Immature natural killer cell (primary cell): ENCODE measurements around the gene RBFOX2. TPM values are rescaled to one million over a fixed set of nuclear protein-coding genes. Genes with fewer than 3 reads are reported as not detected.
"Not testable (repeated sequence)": the region's sequence is repeated elsewhere in the genome, so short reads cannot be mapped to it uniquely, and the experiment has no call there.

Experiments used
- DNase-seq, 3 donors: peaks; one replicate each; pipeline ENCODE4 v3.0.0; 2022; ENCODE audit warnings: mixed read lengths in 1 of 3
- H3K27ac Mint-ChIP-seq, 6 donors: one replicate each; pipeline ENCODE4 v1.8.0; 2020; ENCODE audit warnings: mixed read lengths in 6 of 6, mild to moderate bottlenecking in 5 of 6, inconsistent platforms in 4 of 6, moderate library complexity in 3 of 6
- H3K27me3 Mint-ChIP-seq, 3 donors: one replicate each; pipeline ENCODE4 v1.8.0; 2020 to 2021; ENCODE audit warnings: low read depth in 3 of 3, mild to moderate bottlenecking in 3 of 3, mixed read lengths in 3 of 3, moderate library complexity in 3 of 3, inconsistent platforms in 1 of 3
- H3K36me3 Mint-ChIP-seq, 3 donors: one replicate each; pipeline ENCODE4 v1.8.0; 2020; ENCODE audit warnings: mixed read lengths in 3 of 3, inconsistent platforms in 2 of 3, mild to moderate bottlenecking in 2 of 3
- H3K4me1 Mint-ChIP-seq, 2 donors: one replicate each; pipeline ENCODE4 v1.8.0; 2020; ENCODE audit warnings: inconsistent platforms in 2 of 2, mild to moderate bottlenecking in 2 of 2, mixed read lengths in 2 of 2, moderate library complexity in 1 of 2
- H3K4me3 Mint-ChIP-seq, 5 donors: one replicate each; pipeline ENCODE4 v1.8.0; 2020; ENCODE audit warnings: mild to moderate bottlenecking in 5 of 5, mixed read lengths in 5 of 5, inconsistent platforms in 3 of 5, moderate library complexity in 3 of 5
- H3K9me3 Mint-ChIP-seq, 6 donors: one replicate each; pipeline ENCODE4 v1.8.0; 2020; ENCODE audit warnings: mild to moderate bottlenecking in 6 of 6, mixed read lengths in 6 of 6, inconsistent platforms in 4 of 6, moderate library complexity in 3 of 6
- polyA plus RNA-seq, 3 donors: library from polyadenylated mRNA; unstranded; fragments of 300-500 nt; fragmentation: Illumina TruSeq; gene quantifications; one replicate each; pipeline ENCODE4 v1.2.3, GENCODE V29; 2021

RBFOX2 gene
- polyA plus RNA-seq, 3 donors from 2014 or later, result 1.2 to 1.9 TPM; not detected in 1

DNA sequence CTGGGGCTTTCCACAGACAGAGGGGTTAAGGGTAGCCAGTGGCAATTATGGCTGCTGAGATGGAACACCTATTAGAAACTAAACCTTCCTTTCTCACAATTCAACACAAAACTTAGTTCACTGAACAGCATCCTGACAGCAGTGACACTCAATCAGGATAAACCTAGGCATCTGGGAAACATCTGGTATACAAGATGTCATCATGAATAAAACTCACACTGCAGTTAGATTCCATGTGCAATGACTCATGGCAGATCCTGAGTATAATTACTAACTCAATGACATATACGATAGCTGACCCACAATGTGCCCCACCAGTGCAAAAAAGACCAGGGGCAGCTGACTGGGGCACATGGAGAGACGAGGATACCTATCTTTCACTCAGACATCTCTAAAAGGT is 17.7 kb downstream of the RBFOX2 start:
- Mint-ChIP-seq H3K4me3 (no peak overlapping the region), H3K9me3 (no peaks in the 10 kb centered on the region), H3K27me3 (peaks cover 2 to 17% (median 2%) of the 10 kb centered on the region in 3 donors), H3K4me1 (no peaks in the 10 kb centered on the region), H3K36me3 (no peaks in the 10 kb centered on the region), H3K27ac (no peak overlapping the region)
- no peak for DNase-seq

DNA sequence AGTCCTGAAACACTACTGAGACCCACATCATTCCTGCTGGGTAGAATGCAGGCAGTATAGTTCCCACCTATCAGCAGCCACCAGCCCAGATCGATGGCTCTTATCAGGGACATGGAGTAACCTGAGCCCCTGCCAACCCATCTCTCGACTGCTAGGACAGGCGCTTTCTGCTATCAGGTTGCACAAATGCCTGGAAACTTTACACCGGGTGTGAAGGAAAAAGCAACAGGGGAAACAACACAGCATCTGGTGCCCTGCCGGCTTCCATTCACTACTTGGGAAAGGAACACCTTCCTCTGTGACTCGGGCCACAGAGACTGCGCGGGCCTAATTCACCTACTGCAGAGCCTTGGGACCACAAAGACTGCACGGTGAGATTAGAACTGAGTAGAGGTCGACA is 18.5 kb downstream of the RBFOX2 start:
- no peak overlapping the region for H3K4me3 Mint-ChIP-seq
- no peak for DNase-seq
- no peaks in the 10 kb centered on the region for H3K36me3 Mint-ChIP-seq
- peaks cover 2 to 13% (median 2%) of the 10 kb centered on the region in 3 donors for H3K27me3 Mint-ChIP-seq
- no peaks in the 10 kb centered on the region for H3K9me3 Mint-ChIP-seq
- no peaks in the 10 kb centered on the region for H3K4me1 Mint-ChIP-seq
- no peak overlapping the region for H3K27ac Mint-ChIP-seq

DNA sequence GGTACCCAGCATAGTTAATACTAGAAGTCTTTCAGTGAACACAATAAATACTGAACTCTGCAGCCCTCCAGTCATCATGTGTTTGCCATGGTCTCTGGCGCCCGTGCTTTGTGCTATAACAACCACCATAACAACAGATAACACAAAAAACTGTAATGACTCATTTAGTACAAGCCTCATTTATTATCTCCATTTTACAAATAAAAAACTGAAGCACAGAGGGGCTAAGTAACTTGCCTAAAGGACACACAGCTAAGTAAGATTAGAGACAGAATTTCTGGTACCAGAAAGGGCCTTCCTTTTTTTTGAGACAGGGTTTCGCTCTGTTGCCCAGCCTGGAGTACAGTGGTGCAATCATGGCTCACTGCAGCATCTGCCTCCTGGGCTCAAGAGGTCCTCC is 19.5 kb downstream of the RBFOX2 start:
- H3K27me3 Mint-ChIP-seq, result peaks cover 0 to 13% (median 2%) of the 10 kb centered on the region in 3 donors
- H3K4me1 Mint-ChIP-seq, result no peaks in the 10 kb centered on the region
- H3K36me3 Mint-ChIP-seq, result peaks cover 0 to 3% (median 0%) of the 10 kb centered on the region in 3 donors
- no peak overlapping the region for H3K27ac Mint-ChIP-seq
- DNase-seq, result no peak
- H3K4me3 Mint-ChIP-seq, result no peak overlapping the region
- H3K9me3 Mint-ChIP-seq, result no peaks in the 10 kb centered on the region

DNA sequence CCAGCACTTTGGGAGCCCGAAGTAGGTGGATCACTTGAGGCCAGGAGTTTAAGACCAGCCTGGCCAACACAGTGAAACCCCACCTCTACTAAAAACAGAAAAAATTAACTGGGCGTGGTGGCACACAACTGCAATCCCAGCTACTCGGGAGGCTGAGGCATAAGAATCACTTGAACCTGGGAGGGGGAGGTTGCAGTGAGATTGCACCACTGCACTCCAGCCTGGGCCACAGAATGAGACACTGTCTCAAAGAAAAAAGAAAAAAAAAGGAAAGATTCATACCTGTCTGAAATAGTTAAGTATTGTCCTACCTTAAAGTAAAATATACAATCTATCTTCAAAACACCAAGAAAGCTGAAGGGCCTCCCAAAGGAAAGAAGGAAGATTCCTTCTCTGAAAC is 20.1 kb downstream of the RBFOX2 start:
- no peak for DNase-seq
- no peaks in the 10 kb centered on the region for H3K9me3 Mint-ChIP-seq
- no peak overlapping the region for H3K27ac Mint-ChIP-seq
- no peaks in the 10 kb centered on the region for H3K4me1 Mint-ChIP-seq
- H3K27me3 Mint-ChIP-seq, result peaks cover 0 to 12% (median 2%) of the 10 kb centered on the region in 3 donors
- peaks cover 0 to 3% (median 0%) of the 10 kb centered on the region in 3 donors for H3K36me3 Mint-ChIP-seq
- no peak overlapping the region for H3K4me3 Mint-ChIP-seq

DNA sequence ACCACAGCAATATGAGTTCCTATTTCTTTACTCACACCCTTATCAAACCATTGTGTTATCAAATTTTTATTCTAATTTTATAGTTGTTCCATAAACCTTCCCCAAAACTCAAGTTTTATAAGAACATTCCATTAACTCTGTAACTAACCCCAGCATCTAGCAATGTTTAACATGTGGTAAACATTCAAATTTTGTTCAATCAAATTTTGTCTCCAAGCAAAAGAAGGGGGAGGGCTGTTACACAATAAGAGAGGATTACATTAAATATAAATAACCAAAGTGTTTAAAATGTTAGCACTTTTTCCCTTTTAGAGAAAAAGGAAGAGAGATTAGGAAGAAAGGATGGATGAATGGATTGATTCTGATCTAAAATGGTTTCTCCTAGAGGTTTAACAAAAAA is 20.5 kb downstream of the RBFOX2 start:
- peaks cover 0 to 10% (median 2%) of the 10 kb centered on the region in 3 donors for H3K27me3 Mint-ChIP-seq
- H3K36me3 Mint-ChIP-seq, result peaks cover 0 to 3% (median 0%) of the 10 kb centered on the region in 3 donors
- H3K27ac Mint-ChIP-seq, result no peak overlapping the region
- H3K9me3 Mint-ChIP-seq, result no peaks in the 10 kb centered on the region
- no peak overlapping the region for H3K4me3 Mint-ChIP-seq
- DNase-seq, result no peak
- H3K4me1 Mint-ChIP-seq, result no peaks in the 10 kb centered on the region

DNA sequence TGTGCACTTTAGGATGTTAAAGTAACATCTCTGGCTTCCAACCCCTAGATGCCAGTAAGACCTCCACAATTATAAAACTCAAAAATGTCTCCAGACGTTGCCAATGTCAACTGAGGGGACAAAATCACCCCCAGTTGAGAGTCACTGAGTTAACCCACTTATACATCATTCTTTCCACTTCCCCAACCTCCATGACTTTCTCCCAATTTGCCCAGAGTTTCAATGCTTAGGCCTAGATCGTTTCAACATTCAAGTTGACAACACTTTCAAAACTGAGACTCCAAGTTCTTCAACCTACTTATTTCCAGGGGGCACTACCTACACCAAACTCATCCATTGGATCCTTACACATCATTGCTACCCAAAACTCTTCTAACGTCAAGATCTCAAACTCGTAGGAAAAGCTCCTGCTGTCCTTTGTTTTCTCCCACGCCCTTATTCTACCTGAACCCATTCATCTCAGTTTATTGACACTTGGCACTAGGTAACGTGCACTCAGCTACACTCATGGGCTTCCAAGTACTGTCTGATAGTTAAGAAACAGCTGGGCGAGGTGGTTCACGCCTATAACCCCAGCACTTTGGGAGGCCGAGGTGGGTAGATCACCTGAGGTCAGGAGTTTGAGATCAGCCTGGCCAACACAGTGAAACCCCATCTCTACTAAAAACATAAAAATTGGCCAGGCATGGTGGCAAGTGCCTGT is 24.5 kb downstream of the RBFOX2 start:
- Mint-ChIP-seq H3K36me3 (peaks cover 0 to 3% (median 0%) of the 10 kb centered on the region in 3 donors), H3K4me1 (no peaks in the 10 kb centered on the region), H3K27ac (no peak overlapping the region), H3K9me3 (no peaks in the 10 kb centered on the region), H3K4me3 (no peak overlapping the region), H3K27me3 (peaks cover 0 to 6% (median 0%) of the 10 kb centered on the region in 3 donors)
- no peak for DNase-seq

DNA sequence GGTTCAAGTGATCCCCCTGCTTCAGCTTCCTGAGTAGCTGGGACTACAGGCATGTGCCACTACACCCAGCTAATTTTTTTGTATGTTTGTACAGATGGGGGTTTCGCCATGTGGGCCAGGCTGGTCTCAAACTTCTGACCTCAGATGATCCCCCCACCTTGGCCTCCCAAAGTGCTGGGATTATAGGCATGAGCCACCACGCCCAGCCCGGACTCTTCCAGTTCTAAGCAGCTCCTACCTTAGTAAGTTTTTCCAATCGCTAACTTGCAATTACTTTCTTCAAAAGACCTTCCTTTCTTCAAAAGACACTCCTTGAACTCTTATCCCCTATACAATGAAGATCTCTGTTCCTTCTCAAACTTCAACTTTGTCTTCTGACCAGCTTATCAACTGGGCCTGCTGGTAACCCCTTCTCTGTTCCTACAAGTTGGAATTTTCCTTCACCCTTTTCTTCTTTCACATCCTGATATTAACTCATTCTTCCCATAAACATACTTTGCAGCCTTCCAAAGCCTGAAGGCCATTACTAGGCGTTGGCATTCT is 25.8 kb downstream of the RBFOX2 start:
- H3K4me1 Mint-ChIP-seq, result no peaks in the 10 kb centered on the region
- peaks cover 0 to 8% (median 2%) of the 10 kb centered on the region in 3 donors for H3K27me3 Mint-ChIP-seq
- H3K9me3 Mint-ChIP-seq, result no peaks in the 10 kb centered on the region
- no peak overlapping the region for H3K4me3 Mint-ChIP-seq
- no peak overlapping the region for H3K27ac Mint-ChIP-seq
- DNase-seq, result no peak
- H3K36me3 Mint-ChIP-seq, result peaks cover 0 to 3% (median 0%) of the 10 kb centered on the region in 3 donors

DNA sequence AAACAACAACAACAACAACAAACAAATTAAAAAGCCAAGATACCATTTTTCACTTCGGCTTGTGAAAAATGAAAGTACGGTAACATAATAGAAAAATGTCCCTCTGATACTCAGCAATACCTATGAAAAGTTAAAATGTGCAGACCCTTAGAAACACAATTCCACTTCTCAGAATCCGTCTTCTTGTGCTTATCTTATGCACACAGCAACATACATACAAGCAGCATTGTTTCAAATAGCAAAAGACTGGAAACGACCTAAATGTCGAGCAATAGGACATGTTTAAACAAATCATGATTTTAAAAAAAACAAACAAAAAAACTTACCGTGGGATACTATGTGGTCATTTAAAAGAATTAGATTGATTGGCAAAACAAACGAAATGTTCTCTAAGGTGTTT is 26.5 kb downstream of the RBFOX2 start:
- Mint-ChIP-seq H3K36me3 (peaks cover 0 to 3% (median 0%) of the 10 kb centered on the region in 3 donors), H3K27me3 (peaks cover 0 to 8% (median 2%) of the 10 kb centered on the region in 3 donors), H3K4me3 (no peak overlapping the region), H3K4me1 (no peaks in the 10 kb centered on the region), H3K27ac (no peak overlapping the region), H3K9me3 (no peaks in the 10 kb centered on the region)
- DNase-seq, result no peak

DNA sequence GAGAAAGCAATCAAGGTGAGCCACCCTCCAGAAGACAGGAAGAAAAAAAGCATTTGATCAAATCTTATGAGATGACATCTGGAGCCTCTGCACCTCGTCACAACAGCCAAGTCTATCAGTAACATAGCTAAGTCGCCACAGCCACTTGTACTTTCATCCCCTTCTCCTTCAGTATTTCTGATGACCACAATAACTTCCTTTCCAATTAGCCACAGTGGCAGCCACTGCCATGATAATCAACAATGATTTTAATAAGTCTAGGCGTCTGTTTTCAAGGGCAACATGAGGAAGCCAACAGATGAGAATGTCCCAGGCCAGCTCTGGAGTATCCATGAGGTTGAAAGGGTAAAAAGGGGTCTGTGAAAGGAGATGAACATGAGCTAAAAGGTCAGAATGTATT is 29.9 kb downstream of the RBFOX2 start:
- no peaks in the 10 kb centered on the region for H3K9me3 Mint-ChIP-seq
- H3K4me3 Mint-ChIP-seq, result no peak overlapping the region
- H3K36me3 Mint-ChIP-seq, result no peaks in the 10 kb centered on the region
- no peak for DNase-seq
- H3K27ac Mint-ChIP-seq, result no peak overlapping the region
- H3K27me3 Mint-ChIP-seq, result peaks cover 0 to 6% (median 2%) of the 10 kb centered on the region in 3 donors
- H3K4me1 Mint-ChIP-seq, result no peaks in the 10 kb centered on the region

DNA sequence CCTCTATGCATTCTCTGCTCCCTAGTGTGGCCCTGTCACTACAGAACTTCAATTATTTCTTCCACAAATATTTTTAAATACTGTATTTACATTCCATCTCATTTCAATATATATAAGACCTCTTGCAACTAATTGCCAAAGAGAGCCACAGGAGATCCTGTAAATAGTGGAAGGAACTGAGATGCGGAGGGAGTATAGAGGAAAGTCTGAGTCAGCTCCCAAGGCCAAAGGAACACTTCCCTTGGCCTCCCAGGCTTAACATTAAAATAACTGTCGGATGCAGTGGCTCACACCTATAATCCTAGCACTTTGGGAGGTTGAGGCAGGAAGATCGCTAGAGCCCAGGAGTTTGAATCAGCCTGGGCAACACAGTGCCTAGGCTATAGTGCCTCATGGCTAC is 31.2 kb downstream of the RBFOX2 start:
- Mint-ChIP-seq H3K36me3 (no peaks in the 10 kb centered on the region), H3K27me3 (peaks cover 0 to 6% (median 4%) of the 10 kb centered on the region in 3 donors), H3K9me3 (no peaks in the 10 kb centered on the region), H3K4me1 (no peaks in the 10 kb centered on the region), H3K4me3 (no peak overlapping the region), H3K27ac (no peak overlapping the region)
- DNase-seq, result no peak

DNA sequence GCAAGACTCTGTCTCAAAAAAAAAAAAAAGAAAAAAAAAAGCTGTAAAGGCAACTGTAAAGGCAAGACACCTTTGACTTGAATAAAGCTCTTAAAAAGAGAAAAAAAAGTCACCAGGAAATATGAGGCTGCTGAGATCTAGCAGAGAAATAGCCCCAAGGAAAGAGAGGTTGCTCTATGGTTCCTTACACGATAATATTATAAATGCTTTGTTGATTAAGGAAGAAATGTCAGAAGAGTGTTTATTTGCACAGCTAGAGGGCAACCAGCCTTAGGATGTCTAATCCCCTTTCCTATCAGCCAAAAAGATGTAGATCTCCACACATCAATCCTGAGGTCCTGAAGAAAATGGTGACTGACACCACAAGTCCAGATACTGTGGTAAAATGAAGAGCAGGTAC is 32.0 kb downstream of the RBFOX2 start:
- DNase-seq, result no peak
- Mint-ChIP-seq H3K27me3 (peaks cover 0 to 6% (median 4%) of the 10 kb centered on the region in 3 donors), H3K27ac (no peak overlapping the region), H3K9me3 (no peaks in the 10 kb centered on the region), H3K36me3 (no peaks in the 10 kb centered on the region), H3K4me1 (no peaks in the 10 kb centered on the region), H3K4me3 (no peak overlapping the region)

DNA sequence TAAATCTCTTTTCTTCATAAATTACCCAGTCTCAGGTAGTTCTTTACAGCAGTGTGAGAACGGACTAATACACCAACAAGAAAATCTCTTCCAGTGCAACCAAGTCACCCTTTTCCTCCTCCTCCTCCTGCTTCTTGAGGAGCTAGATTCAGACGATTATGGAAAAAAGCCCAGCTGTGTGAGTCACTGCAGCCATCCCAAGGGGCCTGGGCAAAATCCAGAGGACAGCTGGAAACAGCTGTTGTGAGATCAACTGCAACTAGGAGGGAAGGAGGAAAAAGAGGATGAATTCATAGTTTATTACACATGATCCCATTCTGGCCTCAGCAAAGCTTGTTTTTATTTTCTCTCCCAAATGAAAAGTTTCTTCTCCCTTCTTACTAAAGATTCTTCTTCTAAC is 32.9 kb downstream of the RBFOX2 start:
- H3K27me3 Mint-ChIP-seq, result peaks cover 0 to 6% (median 4%) of the 10 kb centered on the region in 3 donors
- no peaks in the 10 kb centered on the region for H3K9me3 Mint-ChIP-seq
- no peaks in the 10 kb centered on the region for H3K4me1 Mint-ChIP-seq
- H3K36me3 Mint-ChIP-seq, result no peaks in the 10 kb centered on the region
- H3K27ac Mint-ChIP-seq, result no peak overlapping the region
- DNase-seq, result no peak
- no peak overlapping the region for H3K4me3 Mint-ChIP-seq

DNA sequence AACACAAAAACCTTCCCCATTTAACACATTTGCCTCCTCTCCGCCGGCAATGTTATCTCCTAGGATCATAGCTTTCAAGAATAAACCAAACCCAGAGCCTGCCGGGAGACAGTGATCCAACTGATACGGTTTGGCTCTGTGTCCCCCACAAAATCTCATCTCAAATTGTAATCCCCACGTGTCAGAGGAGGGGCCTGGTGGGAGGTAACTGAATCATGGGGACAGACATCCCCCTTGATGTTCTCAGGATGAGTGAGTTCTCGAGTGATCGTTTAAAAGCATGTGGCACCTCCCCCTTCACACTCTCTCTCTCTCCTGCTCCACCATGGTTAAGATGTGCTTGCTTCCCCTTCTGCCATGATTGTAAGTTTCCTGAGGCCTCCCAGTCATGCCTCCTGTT is 33.3 kb downstream of the RBFOX2 start:
- H3K27me3 Mint-ChIP-seq, result peaks cover 0 to 6% (median 4%) of the 10 kb centered on the region in 3 donors
- H3K4me1 Mint-ChIP-seq, result no peaks in the 10 kb centered on the region
- no peaks in the 10 kb centered on the region for H3K36me3 Mint-ChIP-seq
- H3K4me3 Mint-ChIP-seq, result no peak overlapping the region
- H3K27ac Mint-ChIP-seq, result no peak overlapping the region
- H3K9me3 Mint-ChIP-seq, result no peaks in the 10 kb centered on the region
- DNase-seq, result no peak

DNA sequence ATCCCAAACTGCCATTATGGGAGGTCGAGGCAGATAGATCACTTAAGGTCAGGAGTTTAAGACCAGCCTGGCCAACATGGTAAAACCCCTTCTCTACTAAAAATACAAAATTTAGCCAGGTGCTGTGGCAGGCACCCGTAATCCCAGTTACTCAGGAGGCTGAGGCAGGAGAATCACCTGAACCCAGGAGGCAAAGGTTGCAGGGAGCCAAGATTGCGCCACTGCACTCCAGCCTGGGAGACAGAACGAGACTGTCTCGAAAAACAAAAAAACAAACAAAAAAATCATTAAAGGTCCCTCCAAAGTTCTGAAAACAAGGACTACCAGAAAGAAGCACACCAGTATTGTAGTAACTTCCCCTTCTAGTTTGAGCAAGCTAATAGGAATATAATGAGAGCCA is 34.9 kb downstream of the RBFOX2 start:
- DNase-seq, H3K27me3 Mint-ChIP-seq, H3K4me3 Mint-ChIP-seq, H3K36me3 Mint-ChIP-seq, H3K27ac Mint-ChIP-seq, H3K9me3 Mint-ChIP-seq, H3K4me1 Mint-ChIP-seq: not testable (repeated sequence)
